Activated CD8-positive, alpha-beta memory T cell treated with anti-CD3 and anti-CD28 coated beads, Interleukin-2, amount 10 ng/mL, durations not matched to agents 7 days and 5 days (primary cell): ENCODE data around the gene GPR4. TPM values are rescaled to one million over a fixed set of nuclear protein-coding genes. Genes with fewer than 3 reads are reported as not detected.

ENCODE experiments used
- ATAC-seq: fragments of 150-1000 bp; cut with Tn5 transposase; one replicate; pipeline ENCODE4 v1.10.0; 2021; ENCODE audit warnings: moderate library complexity
- CTCF ChIA-PET: fragments of 350-600 bp; sonication (Branson Sonifier 250); formaldehyde crosslinking; loops from one replicate; lab custom pipeline; 2021; ENCODE audit warnings: antibody characterized with exemption; lab: Charles Lee
- DNase-seq: peaks from one replicate; pipeline ENCODE4 v3.0.0-alpha.2; 2020
- H3K27ac Mint-ChIP-seq: one replicate; pipeline ENCODE4 v1.8.0; 2021; ENCODE audit warnings: mild to moderate bottlenecking, mixed read lengths
- H3K27me3 Mint-ChIP-seq: one replicate; pipeline ENCODE4 v1.8.0; 2021; ENCODE audit warnings: mixed read lengths
- H3K36me3 Mint-ChIP-seq: one replicate; pipeline ENCODE4 v1.8.0; 2021; ENCODE audit warnings: mild to moderate bottlenecking, mixed read lengths
- H3K4me1 Mint-ChIP-seq: one replicate; pipeline ENCODE4 v1.8.0; 2021; ENCODE audit warnings: mixed read lengths
- H3K4me3 Mint-ChIP-seq: one replicate; pipeline ENCODE4 v1.8.0; 2021; ENCODE audit warnings: mild to moderate bottlenecking, moderate library complexity, mixed read lengths
- H3K9me3 Mint-ChIP-seq: one replicate; pipeline ENCODE4 v1.8.0; 2022; ENCODE audit warnings: low read depth, mixed read lengths
- total RNA-seq, 2 experiments: library from RNA; stranded (reverse); gene quantifications; one replicate each; pipeline ENCODE4 v1.2.3, GENCODE V29; 2021

GPR4 gene
- total RNA-seq = not detected

- ATAC-seq (peak; percentile 39), DNase-seq (no peak)
- Mint-ChIP-seq H3K27me3 (peaks cover 65% of the 10 kb centered on the region), H3K4me1 (peaks cover 29% of the 10 kb centered on the region), H3K27ac (no peak within 1 kb of the TSS), H3K9me3 (no peaks in the 10 kb centered on the region), H3K36me3 (peaks cover 5% of the 10 kb centered on the region), H3K4me3 (no peak within 1 kb of the TSS)
- CTCF ChIA-PET = interaction anchor here (1.6 to 2.2 kb wide), 2 partner anchors 17 to 40 kb away, joined by 4 to 8 read pairs; partner anchors contain the start of gene OPA3
Observed at GRCh38 chr19:45601524-45602374, at the start of gene GPR4. TSS of gene GPR4 (minus strand) at chr19:45602212. CDS start at chr19:45591866, 10,346 bp downstream.

GRCh38 chr19:45650722-45651121 is 48.7 kb upstream of the GPR4 start:
- DNase-seq (no peak), ATAC-seq (no peak)
- H3K4me1 Mint-ChIP-seq = peaks cover 8% of the 10 kb centered on the region
- no peaks in the 10 kb centered on the region for H3K36me3 Mint-ChIP-seq
- no peaks in the 10 kb centered on the region for H3K27me3 Mint-ChIP-seq
- no peak overlapping the region for H3K27ac Mint-ChIP-seq
- no peak overlapping the region for H3K4me3 Mint-ChIP-seq
- H3K9me3 Mint-ChIP-seq = no peaks in the 10 kb centered on the region
- CTCF ChIA-PET = interaction anchor here (0.7 to 1.1 kb wide), 3 partner anchors 22 to 114 kb away, joined by 4 read pairs; no protein-coding TSS in a partner anchor

- no peaks in the 10 kb centered on the region for H3K9me3 Mint-ChIP-seq
- H3K27ac Mint-ChIP-seq = peak overlapping the region; percentile 79
- CTCF ChIA-PET = interaction anchor here (0.8 to 2.1 kb wide), 17 partner anchors 8 to 218 kb away, joined by 3 to 10 read pairs (median 4); partner anchors contain the start of gene SNRPD2
- no peak for ATAC-seq
- no peaks in the 10 kb centered on the region for H3K27me3 Mint-ChIP-seq
- H3K4me1 Mint-ChIP-seq = peaks cover 27% of the 10 kb centered on the region
- H3K4me3 Mint-ChIP-seq = peak overlapping the region; percentile 78
- no peak for DNase-seq
- H3K36me3 Mint-ChIP-seq = no peaks in the 10 kb centered on the region
Observed at GRCh38 chr19:45646345-45646698, 44.3 kb upstream of the GPR4 start.

GRCh38 chr19:45645631-45646344 is 43.8 kb upstream of the GPR4 start:
- CTCF ChIA-PET = interaction anchor here (0.7 to 2.1 kb wide), 19 partner anchors 8 to 217 kb away, joined by 3 to 10 read pairs (median 4); partner anchors contain the start of gene SNRPD2
- H3K36me3 Mint-ChIP-seq = peaks cover 3% of the 10 kb centered on the region

GRCh38 chr19:45645068-45645630 is 43.1 kb upstream of the GPR4 start:
- no peaks in the 10 kb centered on the region for H3K9me3 Mint-ChIP-seq

More at GRCh38 chr19:45645631-45646344, 43.8 kb upstream of the GPR4 start:
- Mint-ChIP-seq H3K9me3 (no peaks in the 10 kb centered on the region), H3K27ac (peak overlapping the region; percentile 79), H3K27me3 (no peaks in the 10 kb centered on the region), H3K4me1 (peaks cover 33% of the 10 kb centered on the region), H3K4me3 (peak overlapping the region; percentile 78)
- ATAC-seq = peak; percentile 57
- DNase-seq = peak; percentile 93

GRCh38 chr19:45643927-45644771 is 42.1 kb upstream of the GPR4 start:
- ATAC-seq (no peak), DNase-seq (no peak)
- H3K4me1 Mint-ChIP-seq = peaks cover 39% of the 10 kb centered on the region
- H3K36me3 Mint-ChIP-seq = peaks cover 5% of the 10 kb centered on the region
- no peak overlapping the region for H3K27ac Mint-ChIP-seq
- no peaks in the 10 kb centered on the region for H3K27me3 Mint-ChIP-seq
- CTCF ChIA-PET = interaction anchor here (1.2 to 5.0 kb wide), 17 partner anchors 10 to 227 kb away, joined by 3 to 71 read pairs (median 18); partner anchors contain the start of genes GIPR, OPA3, PPM1N and QPCTL
- H3K9me3 Mint-ChIP-seq = no peaks in the 10 kb centered on the region
- H3K4me3 Mint-ChIP-seq = peak overlapping the region; percentile 73

More at GRCh38 chr19:45645068-45645630, 43.1 kb upstream of the GPR4 start:
- H3K27me3 Mint-ChIP-seq = no peaks in the 10 kb centered on the region
- no peak overlapping the region for H3K27ac Mint-ChIP-seq
- H3K36me3 Mint-ChIP-seq = peaks cover 5% of the 10 kb centered on the region
- ATAC-seq (no peak), DNase-seq (no peak)
- CTCF ChIA-PET = interaction anchor here (0.5 to 2.1 kb wide), 17 partner anchors 9 to 565 kb away, joined by 3 to 10 read pairs (median 4); partner anchors contain the start of gene SNRPD2
- peaks cover 36% of the 10 kb centered on the region for H3K4me1 Mint-ChIP-seq
- peak overlapping the region; percentile 78 for H3K4me3 Mint-ChIP-seq

GRCh38 chr19:45643024-45643926 is 41.3 kb upstream of the GPR4 start:
- Mint-ChIP-seq H3K4me1 (peaks cover 46% of the 10 kb centered on the region), H3K27ac (peak overlapping the region; percentile 99), H3K9me3 (no peaks in the 10 kb centered on the region), H3K27me3 (no peaks in the 10 kb centered on the region), H3K36me3 (peaks cover 6% of the 10 kb centered on the region), H3K4me3 (peak overlapping the region; percentile 73)
- DNase-seq (peak; percentile 93), ATAC-seq (peak; percentile 7)
- CTCF ChIA-PET = interaction anchor here (0.5 to 5.0 kb wide), 38 partner anchors 10 to 226 kb away, joined by 3 to 71 read pairs (median 8); partner anchors contain the start of genes FOSB, GIPR, OPA3 and PPM1N

- peak; percentile 98 for DNase-seq
- Mint-ChIP-seq H3K9me3 (no peaks in the 10 kb centered on the region), H3K4me3 (peak overlapping the region; percentile 73), H3K4me1 (peaks cover 50% of the 10 kb centered on the region), H3K36me3 (peaks cover 8% of the 10 kb centered on the region), H3K27me3 (no peaks in the 10 kb centered on the region), H3K27ac (peak overlapping the region; percentile 99)
- CTCF ChIA-PET = interaction anchor here (0.6 to 5.0 kb wide), 44 partner anchors 8 to 237 kb away, joined by 3 to 71 read pairs (median 8); partner anchors contain the start of genes FOSB, GIPR, OPA3 and PPM1N
- ATAC-seq = peak; percentile 54
Observed at GRCh38 chr19:45641274-45642105, 39.5 kb upstream of the GPR4 start.

GRCh38 chr19:45640849-45641273 is 38.8 kb upstream of the GPR4 start:
- CTCF ChIA-PET = interaction anchor here (0.6 to 5.0 kb wide), 27 partner anchors 7 to 202 kb away, joined by 3 to 71 read pairs (median 11); partner anchors contain the start of genes FOSB, GIPR, OPA3 and PPM1N
- H3K27me3 Mint-ChIP-seq = no peaks in the 10 kb centered on the region
- DNase-seq = peak; percentile 87
- peaks cover 44% of the 10 kb centered on the region for H3K4me1 Mint-ChIP-seq
- ATAC-seq = no peak
- H3K36me3 Mint-ChIP-seq = peaks cover 8% of the 10 kb centered on the region
- H3K4me3 Mint-ChIP-seq = peak overlapping the region; percentile 73
- no peaks in the 10 kb centered on the region for H3K9me3 Mint-ChIP-seq
- peak overlapping the region; percentile 99 for H3K27ac Mint-ChIP-seq

GRCh38 chr19:45638930-45639729 is 37.1 kb upstream of the GPR4 start, which contains the start of gene EML2:
TSS of gene EML2 (minus strand) at chr19:45639397. CDS start at chr19:45639376, 21 bp downstream.
- Mint-ChIP-seq H3K27ac (peak within 1 kb of the TSS; percentile 91), H3K36me3 (peaks cover 8% of the 10 kb centered on the region), H3K9me3 (no peaks in the 10 kb centered on the region), H3K4me1 (peaks cover 44% of the 10 kb centered on the region), H3K27me3 (no peaks in the 10 kb centered on the region), H3K4me3 (peak within 1 kb of the TSS; percentile 98)
- DNase-seq (peak; percentile 80), ATAC-seq (peak; percentile 32)
- CTCF ChIA-PET = interaction anchor here (0.6 to 5.0 kb wide), 13 partner anchors 9 to 200 kb away, joined by 3 to 50 read pairs (median 4); partner anchors contain the start of genes QPCTL and SNRPD2
